ENCODE results near the gene UBAP2.

UBAP2 gene

GRCh38 chr9:34048727-34049629 is at the start of gene UBAP2:
UBAP2 (minus strand) TSS chr9:34048887; CDS start chr9:34017148, 31,739 bp downstream.
- DNase-seq (ENCODE audit: low read depth), result peak; percentile 97

- no peak for DNase-seq (ENCODE audit: low read depth)
Measured at GRCh38 chr9:34098307-34098706, 49.6 kb upstream of the UBAP2 start.

GRCh38 chr9:34097865-34098264 is 49.2 kb upstream of the UBAP2 start:
- DNase-seq (ENCODE audit: low read depth), result no peak

GRCh38 chr9:34096751-34097150 is 48.1 kb upstream of the UBAP2 start:
- DNase-seq (ENCODE audit: low read depth), result no peak

GRCh38 chr9:34093578-34093977 is 44.9 kb upstream of the UBAP2 start:
- no peak for DNase-seq (ENCODE audit: low read depth)

GRCh38 chr9:34089311-34089710 is 40.6 kb upstream of the UBAP2 start:
- DNase-seq (ENCODE audit: low read depth), result no peak

GRCh38 chr9:34087370-34087769 is 38.7 kb upstream of the UBAP2 start:
- DNase-seq (ENCODE audit: low read depth), result no peak

- no peak for DNase-seq (ENCODE audit: low read depth)
Measured at GRCh38 chr9:34086864-34087263, 38.2 kb upstream of the UBAP2 start.

- DNase-seq (ENCODE audit: low read depth), result no peak
Measured at GRCh38 chr9:34085581-34086500, 37.2 kb upstream of the UBAP2 start.

GRCh38 chr9:34084562-34084961 is 35.9 kb upstream of the UBAP2 start:
- DNase-seq (ENCODE audit: low read depth), result peak; percentile 35

GRCh38 chr9:34079181-34079580 is 30.5 kb upstream of the UBAP2 start:
- DNase-seq (ENCODE audit: low read depth), result peak; percentile 43

GRCh38 chr9:34072868-34073590 is 24.3 kb upstream of the UBAP2 start:
- DNase-seq (ENCODE audit: low read depth), result peak; percentile 82

GRCh38 chr9:34072410-34072809 is 23.7 kb upstream of the UBAP2 start:
- DNase-seq (ENCODE audit: low read depth), result no peak

- no peak for DNase-seq (ENCODE audit: low read depth)
Measured at GRCh38 chr9:34070606-34071324, 22.1 kb upstream of the UBAP2 start.

- DNase-seq (ENCODE audit: low read depth), result no peak
Measured at GRCh38 chr9:34069831-34070230, 21.1 kb upstream of the UBAP2 start.

GRCh38 chr9:34065541-34065940 is 16.9 kb upstream of the UBAP2 start:
- no peak for DNase-seq (ENCODE audit: low read depth)

GRCh38 chr9:34059954-34060353 is 11.3 kb upstream of the UBAP2 start:
- DNase-seq (ENCODE audit: low read depth), result no peak

GRCh38 chr9:34059281-34059680 is 10.6 kb upstream of the UBAP2 start:
- DNase-seq (ENCODE audit: low read depth), result no peak

GRCh38 chr9:34049630-34050384 is 1.1 kb upstream of the UBAP2 start:
- no peak for DNase-seq (ENCODE audit: low read depth)

- DNase-seq (ENCODE audit: low read depth), result peak; percentile 26
Measured at GRCh38 chr9:34047864-34048726, 592 bp downstream of the UBAP2 start.

Data from EH (cell line).